HG03558 (cell line): ENCODE data around the gene VWC2.
"Not testable (repeated sequence)": the region's sequence is repeated elsewhere in the genome, so short reads cannot be mapped to it uniquely, and the experiment has no call there.

Experiments used
- ATAC-seq: cut with Tn5 transposase; IDR thresholded peaks from one replicate; pipeline ENCODE4 v1.9.1; 2021; ENCODE audit warnings: moderate number of reproducible peaks; ENCODE audit not compliant: unreplicated experiment; ENCODE audit errors: extremely low read depth

The VWC2 gene

DNA sequence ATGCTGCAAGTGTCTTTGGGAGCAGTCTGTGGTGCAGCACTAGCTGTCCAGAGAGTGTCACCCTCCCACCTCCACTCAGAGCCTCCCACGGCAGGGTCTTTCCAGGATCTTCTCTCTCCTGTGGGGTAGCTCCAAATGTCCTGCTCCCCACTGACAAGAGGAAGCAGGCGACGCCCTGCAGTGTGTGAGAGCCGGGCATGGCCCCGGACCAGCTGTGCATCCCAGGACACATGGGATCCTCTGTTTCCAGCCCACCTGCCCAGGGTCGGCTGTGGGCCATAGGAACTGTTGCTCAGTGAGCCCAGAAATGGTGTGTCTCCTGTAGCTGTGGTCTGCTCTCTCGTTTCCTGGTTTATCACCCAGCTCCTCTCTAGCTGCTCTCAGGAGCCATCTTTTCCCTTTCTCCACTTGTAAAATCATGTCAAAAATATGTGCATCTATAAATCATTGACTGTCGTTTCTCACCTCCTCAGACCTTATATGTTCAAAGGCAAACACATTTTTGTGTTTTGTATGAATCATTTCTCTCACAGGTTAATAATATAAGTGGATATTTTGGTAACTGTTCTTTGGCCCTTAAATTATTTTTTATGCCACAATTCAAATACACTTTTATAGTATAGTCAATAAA lies 74.9 kb downstream of the VWC2 start:
- ATAC-seq, result no peak

DNA sequence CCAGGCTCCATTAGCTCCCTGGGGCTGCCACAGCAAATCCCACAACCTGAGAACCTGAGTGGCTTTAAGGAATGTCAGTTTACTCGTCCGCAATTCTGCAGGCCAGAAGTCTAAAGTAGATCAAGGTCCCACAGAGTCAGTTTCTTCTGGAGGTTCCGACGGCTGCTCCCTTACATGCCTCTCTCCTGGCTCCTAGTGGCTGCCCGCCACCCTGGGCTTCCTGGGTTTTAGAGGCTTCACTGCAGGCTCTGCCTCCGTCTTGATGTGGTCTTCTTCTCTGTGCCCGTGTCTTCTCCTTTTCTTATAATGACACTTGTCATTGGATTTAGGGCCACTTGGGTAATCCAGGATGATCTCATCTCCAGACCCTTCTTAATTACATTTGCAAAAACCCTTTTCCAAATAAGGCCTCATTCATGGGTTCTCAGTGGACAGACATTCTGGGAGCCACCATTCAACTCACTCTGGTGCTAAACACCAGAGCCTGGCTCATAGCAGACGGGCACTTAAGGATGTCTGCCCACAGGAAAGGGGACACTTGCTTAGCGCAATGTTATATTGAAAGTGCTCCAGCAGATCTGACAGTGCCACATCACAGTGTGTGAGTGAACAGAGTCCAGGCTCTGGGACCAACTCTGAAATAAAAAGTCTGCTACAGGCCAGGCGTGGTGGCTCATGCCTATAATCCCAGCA lies 77.6 kb downstream of the VWC2 start:
- ATAC-seq, result no peak

DNA sequence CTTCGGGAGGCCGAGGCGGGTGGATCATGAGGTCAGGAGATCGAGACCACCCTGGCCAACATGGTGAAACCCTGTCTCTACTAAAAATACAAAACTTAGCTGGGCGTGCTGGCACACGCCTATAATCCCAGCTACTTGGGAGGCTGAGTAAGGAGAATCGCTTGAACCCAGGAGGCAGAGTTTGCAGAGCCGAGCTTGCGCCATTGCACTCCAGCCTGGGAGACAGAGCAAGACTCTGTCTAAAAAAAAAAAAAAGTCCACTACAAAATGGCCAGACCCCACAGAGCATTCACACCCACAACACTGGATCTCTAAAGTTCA lies 78.1 kb downstream of the VWC2 start:
- not testable (repeated sequence) for ATAC-seq

DNA sequence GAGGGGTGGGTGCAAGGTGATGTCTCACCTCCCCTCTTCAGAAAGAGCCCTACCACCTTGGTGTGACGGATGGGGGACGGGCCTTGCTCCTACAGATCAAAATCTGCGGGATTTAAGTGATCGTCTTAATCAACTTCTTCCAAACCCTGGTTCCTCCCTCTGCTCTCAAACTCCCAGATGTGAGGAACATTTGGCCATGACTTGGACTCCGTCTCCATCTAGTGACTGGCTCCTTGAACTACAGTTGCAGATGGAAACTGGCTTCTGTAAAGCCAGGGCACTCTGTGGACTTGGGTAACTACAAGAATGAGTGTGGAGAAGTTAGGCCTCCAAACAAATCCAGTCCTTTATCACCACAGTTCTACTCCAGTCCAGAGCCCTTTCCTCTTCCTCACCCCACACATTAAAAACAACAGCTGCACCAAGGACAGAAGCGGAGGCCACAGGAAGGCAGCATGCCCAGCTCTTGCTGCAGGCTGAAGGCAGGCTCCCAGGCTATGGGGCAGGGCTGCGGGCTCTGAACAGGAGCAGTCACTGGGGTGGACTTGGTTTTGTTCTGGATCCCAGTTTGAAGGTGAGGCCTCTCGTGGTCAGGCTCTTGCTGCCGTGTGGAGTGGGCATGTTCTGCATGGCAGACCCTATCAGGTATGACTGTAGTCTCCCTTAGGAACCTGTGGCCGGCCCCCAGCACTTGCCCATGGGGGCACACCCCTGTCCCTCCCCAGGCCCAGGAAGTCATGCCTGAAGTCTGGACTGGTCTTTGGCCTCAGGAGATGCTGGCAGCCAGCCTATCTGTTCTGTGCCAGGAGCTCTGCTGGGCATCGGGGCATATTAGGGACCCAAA lies 79.4 kb downstream of the VWC2 start:
- peak; percentile 50 for ATAC-seq

DNA sequence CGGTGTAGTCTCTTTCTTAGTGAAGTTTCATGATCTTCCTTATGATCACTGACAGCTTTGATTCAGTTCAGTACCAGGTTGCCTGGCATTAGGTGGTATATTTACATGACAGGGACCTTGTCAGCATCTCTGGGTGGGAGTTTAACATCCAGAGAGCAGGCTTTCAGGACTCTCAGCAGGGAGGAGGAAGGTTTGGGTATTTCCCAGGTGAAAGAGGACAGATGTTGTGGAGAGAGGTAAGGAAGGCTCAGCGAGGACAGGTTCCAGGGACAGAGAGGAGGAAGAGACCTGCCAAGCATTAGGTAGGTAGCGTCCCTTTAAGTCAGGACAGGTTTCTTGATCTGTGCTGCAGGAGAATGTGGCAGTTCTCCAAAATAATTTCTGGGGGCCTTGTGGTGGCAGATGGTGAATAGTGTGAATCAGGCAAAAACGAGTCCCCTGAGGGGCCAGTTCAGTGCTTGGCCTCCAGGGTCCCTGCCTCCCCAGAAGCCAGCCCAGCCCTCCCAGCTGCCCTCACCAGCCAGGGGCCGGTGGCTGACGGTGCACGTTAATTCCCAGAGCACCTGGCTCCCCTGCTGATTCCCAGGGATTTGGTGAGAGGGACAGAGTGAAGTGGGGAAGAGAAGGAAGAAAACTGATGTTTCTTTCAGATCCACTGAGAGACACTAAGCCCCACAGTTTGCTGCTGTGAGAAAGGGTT lies 82.0 kb downstream of the VWC2 start:
- ATAC-seq, result no peak

DNA sequence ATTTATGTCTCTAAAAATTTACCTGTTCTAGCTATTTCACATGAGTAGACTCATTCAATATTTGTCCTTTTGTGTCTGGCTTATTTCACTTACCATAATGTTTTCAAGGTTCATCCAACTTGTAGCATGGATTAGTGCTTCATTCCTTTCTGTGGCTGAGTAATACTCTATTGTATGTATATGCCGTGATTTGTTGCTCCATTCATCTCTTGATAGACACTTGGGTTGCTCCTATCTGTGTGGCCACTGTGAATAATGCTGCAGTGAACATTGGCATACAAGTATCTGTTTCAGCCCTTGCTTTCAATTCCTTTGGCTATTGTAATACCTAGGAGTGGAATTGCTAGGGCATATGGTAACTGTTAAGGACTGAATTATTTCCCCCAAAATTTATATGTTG lies 86.9 kb downstream of the VWC2 start:
- ATAC-seq, result no peak

DNA sequence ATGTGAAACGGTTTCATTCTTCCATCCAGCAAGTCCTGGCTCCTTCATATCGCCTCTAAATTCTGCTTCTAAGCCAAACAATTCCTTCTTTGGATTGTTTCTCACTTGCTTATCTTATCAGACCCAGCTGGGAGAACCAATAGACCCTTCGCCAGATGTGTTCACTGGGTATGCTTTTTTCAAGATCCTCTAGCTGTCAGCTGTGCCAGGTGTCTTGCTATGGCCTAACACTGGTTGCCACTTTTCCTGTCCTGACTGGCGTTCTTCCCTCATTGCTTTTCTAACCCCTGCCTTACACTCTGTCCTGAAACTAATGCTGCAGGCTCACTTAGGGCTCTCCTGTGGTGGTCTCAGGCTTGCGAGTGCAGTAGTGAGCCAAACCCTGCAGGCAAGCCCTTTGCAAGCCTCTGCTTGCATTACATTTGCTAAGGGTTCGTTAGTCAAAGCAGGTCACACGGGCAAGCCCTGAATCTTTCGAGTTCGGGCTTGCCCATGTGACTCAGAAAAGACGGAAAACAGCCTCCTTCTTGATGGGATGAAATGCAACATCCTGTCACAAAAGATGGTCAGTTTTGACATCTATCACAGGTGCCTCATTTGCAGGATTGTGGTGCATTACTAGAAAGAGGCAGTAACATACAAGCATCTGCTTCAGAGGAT lies 92.8 kb downstream of the VWC2 start:
- no peak for ATAC-seq

DNA sequence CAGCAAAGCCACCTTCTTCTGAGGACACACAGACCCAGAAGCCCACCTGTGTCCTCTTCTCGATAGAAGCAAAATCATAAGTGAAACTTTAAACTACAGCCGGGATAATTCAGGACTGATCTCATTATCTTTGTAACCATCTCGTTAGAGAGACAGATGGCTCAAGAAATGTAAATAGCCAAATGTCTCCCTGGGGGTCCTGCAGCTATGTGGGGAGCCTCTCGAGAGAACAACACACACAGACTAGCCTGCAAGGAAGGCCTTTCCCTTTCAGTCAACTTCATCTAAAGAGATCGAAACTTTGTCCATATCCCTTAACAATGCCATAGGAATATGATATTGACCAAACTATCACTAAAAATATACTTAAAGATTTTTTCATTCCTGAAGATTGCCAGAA lies 93.5 kb downstream of the VWC2 start:
- ATAC-seq, result no peak

DNA sequence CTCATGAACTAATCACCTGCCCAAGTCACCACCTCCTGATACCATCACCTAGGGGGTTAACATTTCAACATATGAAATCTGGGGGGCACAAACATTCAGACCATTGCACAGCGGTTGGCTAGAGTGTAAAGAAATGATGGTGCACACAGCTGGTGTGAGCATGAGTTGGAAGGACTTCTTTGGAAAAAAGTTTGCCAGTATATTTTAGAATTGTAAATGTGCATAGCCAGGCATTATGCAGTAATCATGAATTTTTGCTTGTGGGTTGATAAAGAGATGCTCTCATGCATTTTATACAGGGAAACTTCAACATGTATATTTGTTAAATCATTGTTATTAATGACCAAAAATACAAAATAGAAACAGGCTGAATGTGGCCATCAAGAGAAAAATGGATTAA lies 100.0 kb downstream of the VWC2 start:
- no peak for ATAC-seq

DNA sequence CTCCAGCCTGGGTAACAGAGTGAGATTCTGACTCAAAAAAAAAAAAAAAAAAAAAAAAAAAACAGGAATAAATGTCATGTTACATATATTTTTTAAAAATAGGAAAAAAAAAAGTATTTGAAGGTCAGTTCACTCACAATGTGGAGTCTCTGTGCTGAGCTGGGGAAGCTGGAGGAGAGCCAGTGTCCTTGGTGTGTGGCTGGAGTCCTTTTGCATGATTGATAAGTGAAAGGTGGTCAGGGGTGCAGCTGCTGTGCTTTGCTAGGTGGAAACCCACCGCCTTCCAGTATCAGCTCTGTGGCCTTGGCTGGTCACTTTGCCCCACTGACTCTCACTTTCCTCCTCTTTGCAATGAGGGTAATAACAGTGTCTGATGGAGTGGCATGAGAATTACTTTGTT lies 101.9 kb downstream of the VWC2 start:
- ATAC-seq, result no peak

DNA sequence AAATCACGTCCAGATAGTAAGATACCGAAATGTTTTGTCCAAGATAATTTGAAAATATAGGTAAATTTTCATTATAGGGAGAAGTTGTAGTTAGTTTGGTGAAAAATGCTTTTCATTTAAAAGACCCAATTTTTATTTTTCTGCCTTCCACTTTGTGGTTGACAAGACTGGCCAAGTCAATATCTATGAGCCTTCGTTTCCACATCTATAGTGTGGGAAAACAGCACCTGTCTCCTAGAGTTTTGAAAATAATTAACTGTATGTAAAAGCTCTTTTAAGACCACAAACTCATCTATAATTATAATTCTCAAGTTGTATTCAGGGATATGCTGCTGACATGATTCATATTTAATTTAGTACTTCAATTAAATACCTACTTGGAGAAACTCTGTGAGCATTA lies 102.8 kb downstream of the VWC2 start:
- ATAC-seq, result no peak

DNA sequence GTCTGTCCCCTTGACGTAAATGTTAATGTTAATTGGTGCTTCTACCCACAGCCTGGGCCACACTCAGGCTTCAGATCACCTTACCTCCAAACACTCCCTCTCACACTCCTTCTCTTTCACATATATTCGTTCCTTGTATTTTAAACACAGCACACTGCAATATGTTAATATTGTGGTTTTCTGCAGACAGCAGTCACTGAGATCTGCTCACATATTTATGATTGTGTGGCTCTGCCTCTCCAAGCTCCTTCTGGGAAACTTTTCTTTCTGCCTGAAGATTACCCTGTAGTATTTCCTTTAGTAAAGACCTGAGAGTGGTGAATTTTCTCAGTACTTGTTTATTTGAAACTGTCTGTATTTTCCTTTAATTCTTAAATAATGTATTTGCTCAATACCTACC lies 104.7 kb downstream of the VWC2 start:
- ATAC-seq, result no peak

DNA sequence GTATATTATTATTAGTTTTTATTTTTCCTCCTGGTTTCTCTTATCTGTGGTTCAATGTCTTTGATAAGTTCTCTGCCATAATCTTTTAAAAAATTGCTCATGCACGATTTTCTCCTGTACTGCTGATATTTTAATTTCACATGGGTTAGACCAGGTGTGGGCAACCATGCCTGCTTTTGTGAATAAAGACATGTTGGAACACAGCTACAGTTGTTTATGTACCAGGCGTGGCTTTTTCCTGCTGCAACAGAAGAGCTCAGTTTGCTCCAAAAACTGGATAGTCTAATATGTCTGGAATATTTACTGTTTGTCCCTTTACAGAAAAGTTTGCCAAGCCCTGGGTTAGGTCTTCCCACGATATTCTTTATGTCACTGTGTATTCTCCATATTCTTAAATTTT lies 105.2 kb downstream of the VWC2 start:
- ATAC-seq, result no peak

DNA sequence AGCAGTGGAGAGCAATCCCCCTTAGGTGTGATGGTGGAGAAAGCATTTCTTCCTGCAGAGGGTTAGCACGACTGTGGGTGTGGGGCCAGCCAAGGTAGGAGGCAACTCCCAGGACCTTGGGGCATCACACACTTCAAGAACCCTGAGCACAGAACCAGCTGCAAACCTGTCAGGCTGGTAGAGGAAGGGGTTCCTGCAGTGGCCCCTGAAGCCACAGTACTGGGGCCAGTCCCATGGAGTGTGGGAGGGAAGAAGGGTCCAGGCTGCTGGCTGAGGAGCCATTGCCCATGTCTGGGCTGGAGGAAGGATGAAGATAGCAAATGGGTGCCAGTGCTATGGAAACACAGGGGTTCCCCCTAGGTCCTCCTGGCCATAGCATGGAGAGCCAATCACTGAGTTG lies 110.5 kb downstream of the VWC2 start:
- ATAC-seq, result no peak

DNA sequence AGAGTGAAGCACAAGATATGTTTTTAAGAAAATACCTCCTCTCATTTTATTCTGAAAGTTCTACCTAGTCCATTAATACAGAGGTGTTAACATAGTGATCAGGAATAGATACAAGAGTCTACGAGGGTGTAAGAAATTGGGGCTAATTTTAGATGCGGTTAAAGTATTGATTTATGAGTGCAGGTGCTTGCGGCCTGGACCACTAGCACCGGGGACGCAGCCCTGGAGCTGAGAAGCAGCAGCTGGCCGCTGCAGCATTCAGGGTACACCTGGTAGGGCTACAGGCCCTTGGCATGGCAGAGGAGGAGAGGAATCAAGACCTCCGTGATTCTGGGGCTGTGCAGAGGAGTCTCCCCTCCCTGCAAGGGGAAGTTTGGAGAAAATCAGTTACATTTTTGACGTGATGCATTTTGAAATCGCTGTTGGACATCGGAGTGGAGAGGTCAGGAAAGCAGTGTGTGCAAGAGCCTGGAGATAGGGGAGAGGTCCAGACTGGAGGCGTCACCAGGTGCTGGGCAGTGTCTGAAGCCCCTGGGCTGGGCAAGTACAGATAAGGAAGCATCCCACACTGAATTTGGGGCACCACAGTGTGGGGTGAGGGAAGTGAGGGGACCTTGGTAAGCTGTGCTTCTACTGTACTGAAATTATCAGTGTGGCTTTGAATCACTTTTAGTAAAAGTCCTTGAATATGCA lies 112.3 kb downstream of the VWC2 start:
- ATAC-seq, result no peak

DNA sequence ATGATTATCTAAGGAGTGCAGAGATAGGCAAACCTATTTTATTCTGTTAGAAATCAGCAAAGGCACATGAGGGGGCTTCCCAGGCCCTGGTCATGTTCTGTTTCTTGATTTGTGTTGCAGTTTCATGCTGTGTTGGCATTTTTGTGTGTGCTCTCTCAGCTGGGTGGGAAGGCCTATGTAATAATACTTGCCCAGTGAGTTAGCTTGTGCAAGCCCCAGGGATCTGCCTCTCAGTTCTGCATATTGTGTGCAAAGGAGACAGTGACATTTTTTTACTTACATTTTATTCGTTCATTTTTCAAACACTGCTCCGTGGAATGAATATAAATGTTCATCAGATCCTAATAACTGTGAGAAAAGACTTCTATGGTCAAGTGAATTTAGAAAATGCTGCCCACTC lies 119.0 kb downstream of the VWC2 start:
- ATAC-seq, result no peak

DNA sequence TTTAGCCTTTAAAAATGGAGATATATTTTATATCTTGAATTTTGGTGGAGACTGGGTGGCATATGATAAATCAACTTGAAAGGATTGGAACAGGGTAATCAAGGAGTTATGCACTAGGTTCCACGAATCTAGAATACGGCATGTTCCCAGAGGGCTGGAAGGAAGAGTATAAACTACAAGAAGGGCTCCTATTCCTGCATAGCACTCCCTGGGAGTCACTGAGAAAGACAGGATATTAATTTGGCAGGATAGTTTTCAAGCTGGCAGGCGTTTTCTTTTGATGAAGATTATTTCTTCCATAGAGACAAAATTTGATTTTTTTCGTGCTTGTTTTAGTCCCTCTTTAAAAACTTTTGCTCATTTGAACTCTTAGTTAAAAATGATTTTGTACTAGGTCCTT lies 119.7 kb downstream of the VWC2 start:
- ATAC-seq, result no peak

DNA sequence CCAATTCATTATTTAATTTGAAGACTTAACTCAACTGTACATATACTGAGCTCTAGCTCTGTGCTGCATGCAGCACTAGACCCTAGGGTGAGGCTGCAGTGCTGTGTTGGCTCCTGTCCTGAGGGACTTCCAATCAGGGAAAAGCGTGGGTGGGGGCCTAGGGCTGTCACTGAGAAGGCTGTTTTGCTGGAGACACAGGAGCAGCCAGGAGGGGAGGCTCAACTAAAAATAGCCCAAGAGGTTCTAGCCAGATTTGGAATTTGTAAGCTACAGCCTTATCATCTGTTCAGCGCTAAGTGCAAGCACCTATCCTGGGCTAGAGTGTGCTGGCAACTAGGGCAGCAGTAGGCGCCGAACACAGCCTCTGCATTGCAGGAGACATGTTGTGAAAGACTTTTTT lies 121.1 kb downstream of the VWC2 start:
- no peak for ATAC-seq

DNA sequence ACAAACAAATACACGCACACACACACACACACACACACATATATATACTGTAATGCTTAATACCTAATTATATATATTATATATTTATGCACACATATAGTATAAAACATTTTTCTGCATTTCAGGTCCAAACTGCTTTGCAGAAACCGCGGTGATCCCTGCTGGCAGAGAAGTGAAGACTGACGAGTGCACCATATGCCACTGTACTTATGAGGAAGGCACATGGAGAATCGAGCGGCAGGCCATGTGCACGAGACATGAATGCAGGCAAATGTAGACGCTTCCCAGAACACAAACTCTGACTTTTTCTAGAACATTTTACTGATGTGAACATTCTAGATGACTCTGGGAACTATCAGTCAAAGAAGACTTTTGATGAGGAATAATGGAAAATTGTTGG lies 138.5 kb downstream of the VWC2 start:
- no peak for ATAC-seq

DNA sequence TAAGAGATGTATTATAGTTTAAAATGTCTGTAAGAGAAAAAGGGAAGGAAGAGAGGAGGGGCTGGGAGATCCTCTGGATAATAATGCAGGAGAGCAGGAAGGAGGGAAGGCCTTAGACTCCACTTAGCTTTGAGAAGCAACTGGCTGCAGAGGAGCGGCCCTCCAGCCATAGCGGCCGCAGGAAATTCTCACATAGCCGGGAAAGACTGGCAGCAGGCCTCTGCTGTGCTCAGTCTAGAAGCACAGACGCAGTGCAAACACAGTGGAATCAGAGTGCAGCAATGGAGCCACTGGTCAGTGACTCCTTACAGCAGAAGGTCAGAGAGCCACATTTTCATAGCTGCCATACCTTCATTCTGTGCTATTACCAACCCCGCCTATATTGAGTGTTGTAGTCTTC lies 153.3 kb downstream of the VWC2 start:
- ATAC-seq, result no peak
